ENCODE data around the gene ACOT7.

ACOT7 gene

GRCh38 chr1:6248932-6249738 lies 144.4 kb downstream of the ACOT7 start:
- DNase-seq (ENCODE audit: low read depth) = no peak

GRCh38 chr1:6248161-6248776 lies 145.3 kb downstream of the ACOT7 start:
- DNase-seq (ENCODE audit: low read depth) = no peak

GRCh38 chr1:6247651-6248050 lies 145.9 kb downstream of the ACOT7 start:
- DNase-seq (ENCODE audit: low read depth) = no peak

- DNase-seq (ENCODE audit: low read depth) = peak; percentile 64
Observed at GRCh38 chr1:6246497-6247467, 146.8 kb downstream of the ACOT7 start.

GRCh38 chr1:6245869-6246496 lies 147.6 kb downstream of the ACOT7 start:
- no peak for DNase-seq (ENCODE audit: low read depth)

- DNase-seq (ENCODE audit: low read depth) = peak; percentile 63
Observed at GRCh38 chr1:6245086-6245868, 148.3 kb downstream of the ACOT7 start.

- no peak for DNase-seq (ENCODE audit: low read depth)
Observed at GRCh38 chr1:6244401-6245049, 149.0 kb downstream of the ACOT7 start.

- no peak for DNase-seq (ENCODE audit: low read depth)
Observed at GRCh38 chr1:6243993-6244392, 149.6 kb downstream of the ACOT7 start, which contains the start of gene HES3. Gene HES3 (plus strand): TSS chr1:6244179. CDS start chr1:6244366, 187 bp downstream.

GRCh38 chr1:6243053-6243834 lies 150.3 kb downstream of the ACOT7 start:
- no peak for DNase-seq (ENCODE audit: low read depth)

GRCh38 chr1:6241887-6242740 lies 151.5 kb downstream of the ACOT7 start:
- no peak for DNase-seq (ENCODE audit: low read depth)

GRCh38 chr1:6241107-6241886 lies 152.3 kb downstream of the ACOT7 start:
- no peak for DNase-seq (ENCODE audit: low read depth)

GRCh38 chr1:6239950-6240768 lies 153.4 kb downstream of the ACOT7 start:
- DNase-seq (ENCODE audit: low read depth) = no peak

- no peak for DNase-seq (ENCODE audit: low read depth)
Observed at GRCh38 chr1:6239213-6239752, 154.3 kb downstream of the ACOT7 start.

GRCh38 chr1:6237093-6237492 lies 156.5 kb downstream of the ACOT7 start:
- DNase-seq (ENCODE audit: low read depth) = no peak

GRCh38 chr1:6235296-6235677 lies 158.3 kb downstream of the ACOT7 start:
- DNase-seq (ENCODE audit: low read depth) = no peak

- no peak for DNase-seq (ENCODE audit: low read depth)
Observed at GRCh38 chr1:6234502-6235295, 158.9 kb downstream of the ACOT7 start.

Measured in stimulated activated CD8-positive, alpha-beta memory T cell treated with anti-CD3 and anti-CD28 coated beads, Interleukin-12 subunit alpha, Interleukin-12 subunit beta, amount 100 ng/mL, for 4 hours (primary cell).